Right forelimb (tissue), 1 donor: Measurements from ENCODE around the gene AGPAT1.
"Not testable (repeated sequence)": the region's sequence is repeated elsewhere in the genome, so short reads cannot be mapped to it uniquely, and the experiment has no call there.

Experiments
- DNase-seq: peaks from one replicate; pipeline ENCODE4 v3.0.0-alpha.2; 2018

Gene AGPAT1

GRCh38 chr6:32146687-32147086, 29.2 kb downstream of the AGPAT1 start:
- no peak for DNase-seq

- DNase-seq: no peak
Measured at GRCh38 chr6:32146287-32146686, 29.6 kb downstream of the AGPAT1 start.

GRCh38 chr6:32144238-32144637, 31.6 kb downstream of the AGPAT1 start:
- not testable (repeated sequence) for DNase-seq

- no peak for DNase-seq
Measured at GRCh38 chr6:32140420-32141046, 35.4 kb downstream of the AGPAT1 start.

GRCh38 chr6:32139590-32139989, 36.3 kb downstream of the AGPAT1 start:
- DNase-seq: no peak

- DNase-seq: no peak
Measured at GRCh38 chr6:32137454-32137853, 38.4 kb downstream of the AGPAT1 start.

GRCh38 chr6:32133786-32134185, 42.1 kb downstream of the AGPAT1 start:
- no peak for DNase-seq

GRCh38 chr6:32132110-32132509, 43.8 kb downstream of the AGPAT1 start:
- no peak for DNase-seq

GRCh38 chr6:32131439-32131948, 44.4 kb downstream of the AGPAT1 start:
- DNase-seq: no peak

GRCh38 chr6:32129297-32130088, 46.4 kb downstream of the AGPAT1 start:
- DNase-seq: no peak

GRCh38 chr6:32128751-32129296, 47.1 kb downstream of the AGPAT1 start:
- no peak for DNase-seq

- peak; percentile 92 for DNase-seq
Measured at GRCh38 chr6:32127717-32128592, 47.9 kb downstream of the AGPAT1 start, which contains the start of gene ATF6B. TSS of gene ATF6B (minus strand) at chr6:32128246. CDS start at chr6:32128207, 39 bp downstream.

GRCh38 chr6:32127409-32127716, 48.5 kb downstream of the AGPAT1 start:
- DNase-seq: no peak

GRCh38 chr6:32126880-32127279, 49.0 kb downstream of the AGPAT1 start:
- no peak for DNase-seq

- DNase-seq: no peak
Measured at GRCh38 chr6:32123681-32124080, 52.2 kb downstream of the AGPAT1 start.

GRCh38 chr6:32120573-32121059, 55.3 kb downstream of the AGPAT1 start:
- DNase-seq: no peak

- peak; percentile 89 for DNase-seq
Measured at GRCh38 chr6:32118782-32119628, 56.9 kb downstream of the AGPAT1 start.
